GM21515 (cell line): ENCODE results near the gene CLCNKA.
"Not testable (repeated sequence)": the region's sequence is repeated elsewhere in the genome, so short reads cannot be mapped to it uniquely, and the experiment has no call there.

Experiments used
- ATAC-seq: cut with Tn5 transposase; IDR thresholded peaks from one replicate; pipeline ENCODE4 v1.9.1; 2021; ENCODE audit not compliant: unreplicated experiment

CLCNKA gene

DNA sequence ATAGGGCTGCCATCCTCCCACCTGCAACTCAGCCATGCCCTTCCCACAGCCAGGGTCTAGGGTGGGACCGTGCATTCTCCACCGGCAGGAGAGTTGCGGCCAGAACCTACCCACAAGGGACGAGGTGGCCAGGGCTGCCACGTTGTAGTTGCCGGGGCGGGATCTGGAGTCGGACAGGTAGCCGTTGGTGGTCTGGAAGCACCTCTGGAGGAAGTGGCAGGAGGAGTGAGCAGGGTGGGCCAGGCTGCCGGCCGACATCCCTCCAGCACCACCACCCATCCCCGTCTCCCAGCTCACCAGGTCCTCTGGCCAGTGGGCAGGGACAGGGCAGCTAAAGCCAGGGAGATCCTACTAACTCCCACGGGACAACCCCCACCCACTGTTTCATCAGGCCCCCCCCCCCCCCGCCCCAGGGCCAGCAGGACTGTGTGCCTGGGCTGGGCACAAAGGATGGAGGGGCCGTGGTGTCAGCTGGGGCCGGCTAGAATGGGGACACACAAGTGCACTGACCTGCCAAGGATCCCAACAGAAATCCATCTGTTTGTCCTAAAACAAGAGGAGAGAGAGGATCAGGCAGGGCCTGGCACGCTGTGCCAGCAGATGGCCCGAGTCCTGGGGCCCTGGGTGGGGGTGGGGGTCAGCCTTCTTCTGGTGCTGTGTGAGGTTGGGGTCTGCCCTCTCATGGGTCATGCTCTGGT is 40.3 kb downstream of the CLCNKA start:
- not testable (repeated sequence) for ATAC-seq

DNA sequence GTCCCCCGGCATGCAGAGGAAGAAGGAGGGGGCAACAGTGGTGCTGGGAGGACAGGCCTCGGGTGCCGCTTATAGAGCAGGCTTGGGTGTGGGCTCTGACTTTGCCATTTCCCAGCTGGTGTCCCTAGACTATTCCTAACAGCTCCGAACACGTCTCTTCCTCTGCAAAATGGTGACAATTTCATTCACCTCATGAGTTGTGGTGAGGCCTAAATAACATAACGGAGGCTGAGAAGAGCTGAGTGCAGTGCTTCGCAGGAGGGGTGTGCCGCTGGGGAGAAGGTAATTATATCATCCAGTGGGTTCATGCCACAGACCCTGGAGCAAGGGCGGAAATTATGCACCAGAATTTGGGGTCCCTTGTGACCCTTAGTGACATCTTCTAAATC is 40.8 kb downstream of the CLCNKA start:
- ATAC-seq = not testable (repeated sequence)

DNA sequence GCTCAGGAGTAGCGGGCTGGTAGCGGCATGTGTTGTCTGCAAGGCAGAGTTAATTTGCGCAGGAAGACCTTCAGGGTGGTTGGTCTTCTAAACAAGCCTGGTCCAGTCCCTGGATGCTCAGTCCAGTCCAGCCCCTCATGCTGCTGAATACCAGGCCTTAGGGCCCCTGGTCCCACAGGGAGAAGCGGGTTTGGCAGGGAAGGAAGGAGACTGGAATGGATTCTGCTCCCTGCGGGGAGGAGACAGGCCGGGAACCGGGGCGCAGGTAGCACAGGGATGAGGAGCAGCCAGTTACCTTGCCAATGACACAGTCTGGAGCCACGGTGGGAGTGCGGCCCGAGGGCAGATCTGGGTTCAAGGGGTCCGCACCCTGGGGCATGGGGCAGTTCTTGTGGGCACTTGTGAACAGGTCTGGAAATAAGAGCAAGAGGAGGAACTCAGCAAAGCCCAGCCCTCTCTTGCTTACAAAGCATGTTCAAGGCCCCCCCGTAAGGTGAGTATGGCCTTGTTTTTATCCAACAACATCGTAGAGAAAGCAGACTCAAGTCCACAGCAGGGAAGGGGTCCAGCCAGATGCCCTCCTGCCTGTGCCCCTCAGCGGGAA is 41.5 kb downstream of the CLCNKA start:
- ATAC-seq = no peak

DNA sequence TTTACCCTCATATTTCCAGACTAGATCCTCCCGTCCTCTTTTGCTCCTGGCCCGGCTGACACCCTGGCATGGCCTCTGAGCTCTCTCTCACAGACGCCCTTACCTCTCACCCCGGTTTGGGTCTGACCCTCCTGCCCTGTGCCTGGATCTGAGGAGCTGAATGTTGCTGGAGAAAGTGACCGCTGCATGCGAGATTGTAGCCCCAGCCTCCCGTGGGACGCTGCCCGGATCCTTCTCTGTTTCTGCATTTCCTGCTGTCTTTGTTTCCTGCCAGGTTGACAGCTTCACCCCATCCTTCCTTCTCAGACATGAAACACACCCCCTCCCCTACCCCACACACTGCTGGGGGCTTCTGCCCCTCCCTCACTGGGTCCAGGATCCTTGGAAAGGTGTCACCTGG is 42.1 kb downstream of the CLCNKA start:
- ATAC-seq = no peak

DNA sequence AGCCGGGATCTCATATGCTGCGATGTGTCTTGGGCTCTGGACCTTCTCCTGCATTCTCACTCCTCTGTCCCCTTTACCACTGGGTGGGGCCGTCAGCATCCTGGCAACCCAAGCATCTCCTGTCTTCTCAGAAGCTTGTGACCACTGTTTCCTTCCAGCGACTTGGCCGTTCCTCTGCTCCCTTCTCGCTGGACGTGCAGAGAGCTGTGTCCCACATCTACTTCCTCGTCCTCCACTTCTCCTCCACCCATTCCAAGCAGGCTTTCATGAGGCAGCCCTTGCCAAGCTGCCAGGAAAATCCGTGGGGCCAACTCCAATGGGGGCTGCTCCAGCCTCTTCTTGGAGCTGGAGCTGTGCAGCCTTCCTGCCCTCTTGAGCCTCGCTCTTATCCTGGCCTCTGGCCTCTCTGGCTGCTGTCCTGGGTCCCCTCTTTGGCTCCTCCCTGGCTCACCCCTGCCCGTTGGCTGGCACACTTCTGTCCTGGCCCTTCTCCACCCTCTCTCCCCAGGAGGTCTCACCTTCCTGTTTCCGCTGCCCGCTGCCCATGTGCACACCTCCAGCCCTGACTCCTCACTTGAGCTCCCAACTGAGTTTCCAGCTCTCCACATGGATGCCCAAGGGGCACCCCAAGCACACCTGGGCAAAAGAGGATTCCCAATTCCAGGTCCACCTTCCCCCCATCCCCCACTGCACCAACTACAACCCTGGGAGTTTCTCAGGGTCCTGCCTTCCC is 42.9 kb downstream of the CLCNKA start:
- ATAC-seq = no peak

GRCh38 chr1:16065269-16065576 is 43.4 kb downstream of the CLCNKA start:
- ATAC-seq = no peak

GRCh38 chr1:16066245-16066644 is 44.4 kb downstream of the CLCNKA start:
- no peak for ATAC-seq

- ATAC-seq = no peak
Observed at GRCh38 chr1:16067127-16067768, 45.4 kb downstream of the CLCNKA start.

DNA sequence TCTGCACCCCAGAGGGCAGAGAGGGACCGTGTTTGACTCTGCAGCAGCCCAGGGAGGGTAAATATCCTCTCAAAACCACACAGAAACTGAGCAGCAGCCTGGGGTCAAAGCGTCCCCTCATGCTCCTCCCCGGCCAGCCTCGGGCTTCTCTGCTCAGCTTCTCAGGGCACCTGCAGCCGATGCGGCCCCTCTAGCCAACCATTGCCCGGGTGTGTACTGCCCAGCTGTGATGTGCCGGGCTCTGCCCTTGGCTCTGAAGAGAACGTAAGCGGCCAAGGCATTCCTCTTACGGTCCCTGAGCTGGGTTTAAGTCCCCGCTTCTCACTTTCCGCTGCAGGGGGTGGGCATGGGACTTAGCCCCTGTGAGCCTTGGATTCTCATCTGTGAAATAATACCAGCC is 46.1 kb downstream of the CLCNKA start:
- ATAC-seq = no peak

- ATAC-seq = no peak
Observed at GRCh38 chr1:16068356-16069270, 46.8 kb downstream of the CLCNKA start.

- ATAC-seq = no peak
Observed at GRCh38 chr1:16070640-16071355, 49.0 kb downstream of the CLCNKA start.

GRCh38 chr1:16071614-16072013 is 49.8 kb downstream of the CLCNKA start:
- no peak for ATAC-seq

DNA sequence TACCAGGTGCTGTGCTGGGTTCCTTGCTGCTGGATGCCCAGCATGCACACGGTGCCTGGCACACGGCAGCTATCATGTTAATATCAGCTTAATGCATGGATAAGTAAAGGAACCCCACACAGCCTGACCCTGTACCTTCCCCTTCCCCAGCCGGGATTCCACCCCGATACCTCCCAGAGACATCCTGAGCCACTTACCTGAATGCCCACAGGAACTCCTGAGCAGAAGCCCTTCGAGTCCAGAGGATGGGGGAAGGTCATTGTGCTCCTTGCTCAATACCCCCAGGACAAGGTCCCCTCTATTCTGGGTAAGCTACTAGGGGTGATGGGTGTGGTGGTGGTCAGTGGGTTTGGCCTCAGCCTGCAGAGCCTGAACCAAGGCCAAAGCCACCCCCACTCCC is 50.3 kb downstream of the CLCNKA start:
- no peak for ATAC-seq

GRCh38 chr1:16072616-16073484 is 51.0 kb downstream of the CLCNKA start:
- ATAC-seq = no peak

DNA sequence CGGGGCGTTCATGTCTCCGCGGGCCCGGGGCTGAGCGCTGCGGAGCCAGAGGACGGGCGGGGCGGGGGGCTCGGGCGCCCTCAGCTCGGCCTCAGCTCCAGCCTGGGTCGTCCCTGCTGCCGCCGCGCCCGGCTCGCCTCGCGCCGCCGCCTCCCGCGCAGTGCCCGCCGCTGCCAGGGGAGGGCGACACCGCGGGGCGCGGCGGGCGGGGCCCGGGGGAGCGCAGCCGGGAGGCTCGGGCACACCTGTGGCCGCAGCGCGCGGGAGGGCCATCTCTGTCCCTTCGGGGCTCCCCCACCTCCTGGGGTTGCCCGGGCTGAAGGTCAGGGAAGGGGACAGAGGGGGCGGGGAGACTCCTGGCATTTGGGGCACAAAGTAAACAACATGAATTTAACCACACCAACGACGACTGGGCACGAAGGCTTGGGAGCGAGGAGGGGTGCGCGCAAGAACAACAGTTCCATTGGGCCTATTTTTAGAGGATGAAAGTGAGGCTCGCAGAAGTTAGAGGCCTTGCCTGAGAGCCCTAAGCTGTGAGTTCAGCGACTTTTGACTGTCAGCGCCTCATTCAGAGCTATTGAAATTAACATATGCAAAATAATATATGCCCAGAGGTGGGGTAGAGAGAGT is 51.8 kb downstream of the CLCNKA start, which contains the start of gene FAM131C:
Gene FAM131C (minus strand): TSS at position 162 of the 630 bp plus-strand sequence. CDS start 209 bp downstream, outside the sequence.
- no peak for ATAC-seq

DNA sequence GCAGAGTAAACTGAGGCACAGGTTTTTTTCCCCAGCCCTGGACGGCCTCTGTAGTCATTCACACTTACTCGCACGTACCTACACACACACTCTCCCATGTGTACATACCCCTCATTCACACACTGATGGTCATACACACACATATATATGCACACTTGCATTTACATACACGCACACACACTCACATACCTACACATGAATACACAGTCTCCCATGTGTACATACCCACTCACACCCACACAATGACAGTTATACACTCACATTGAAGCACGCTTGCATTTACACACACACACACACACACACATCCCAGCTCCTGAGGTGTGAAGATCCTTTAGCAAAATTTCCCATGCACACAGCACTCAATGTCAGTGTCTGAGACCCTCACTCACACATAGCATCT is 52.4 kb downstream of the CLCNKA start:
- ATAC-seq = no peak

GRCh38 chr1:16075337-16076030 is 53.6 kb downstream of the CLCNKA start:
- ATAC-seq = no peak
